CD4-positive, alpha-beta T cell treated with Interleukin-21 for 1 hour (primary cell): ENCODE data around the gene CARF.

Experiments used
- DNase-seq: peaks from one replicate; pipeline ENCODE4 v3.0.0-alpha.2; 2020

CARF gene

GRCh38 chr2:203025592-203025991, 113.5 kb downstream of the CARF start:
- no peak for DNase-seq

GRCh38 chr2:203030545-203030944, 118.5 kb downstream of the CARF start:
- DNase-seq = no peak

GRCh38 chr2:203030991-203031390, 118.9 kb downstream of the CARF start:
- no peak for DNase-seq

- no peak for DNase-seq
Observed at GRCh38 chr2:203033395-203033794, 121.3 kb downstream of the CARF start.

- no peak for DNase-seq
Observed at GRCh38 chr2:203035879-203036470, 123.9 kb downstream of the CARF start.
